GM19099 (cell line): ENCODE results near the gene UBE2V1.

Experiments
- POLR2A ChIP-seq: IDR thresholded peaks from 3 replicates; pipeline ENCODE4 v1.6.1; 2011; ENCODE audit warnings: low read depth; ENCODE audit not compliant: insufficient read length; ENCODE audit errors: extremely low read depth

Gene UBE2V1

GRCh38 chr20:50061151-50062005 lies 51.6 kb downstream of the UBE2V1 start:
- no peak for TF ChIP-seq POLR2A

GRCh38 chr20:50058662-50059402 lies 54.1 kb downstream of the UBE2V1 start:
- TF ChIP-seq POLR2A: no peak

GRCh38 chr20:50057714-50058053 lies 55.3 kb downstream of the UBE2V1 start:
- TF ChIP-seq POLR2A: no peak

- no peak for TF ChIP-seq POLR2A
These were observed 55.8 kb downstream of the UBE2V1 start for GRCh38 chr20:50056951-50057713.

GRCh38 chr20:50056408-50056926 lies 56.5 kb downstream of the UBE2V1 start:
- no peak for TF ChIP-seq POLR2A

GRCh38 chr20:50055524-50056083 lies 57.3 kb downstream of the UBE2V1 start:
- TF ChIP-seq POLR2A: no peak

- no peak for TF ChIP-seq POLR2A
These were observed 58.1 kb downstream of the UBE2V1 start for GRCh38 chr20:50054626-50055511.

GRCh38 chr20:50054231-50054547 lies 58.8 kb downstream of the UBE2V1 start:
- no peak for TF ChIP-seq POLR2A

- no peak for TF ChIP-seq POLR2A
These were observed 59.4 kb downstream of the UBE2V1 start for GRCh38 chr20:50053362-50054230.

- TF ChIP-seq POLR2A: no peak
These were observed 60.2 kb downstream of the UBE2V1 start for GRCh38 chr20:50052550-50053361.

- no peak for TF ChIP-seq POLR2A
These were observed 62.2 kb downstream of the UBE2V1 start for GRCh38 chr20:50050660-50051308.

GRCh38 chr20:50050214-50050613 lies 62.7 kb downstream of the UBE2V1 start:
- no peak for TF ChIP-seq POLR2A

GRCh38 chr20:50049442-50050026 lies 63.4 kb downstream of the UBE2V1 start:
- no peak for TF ChIP-seq POLR2A
